ENCODE measurements around the gene PSMA3. TPM values are rescaled to one million over a fixed set of nuclear protein-coding genes. Genes with fewer than 3 reads are reported as not detected.

PSMA3 gene
- total and polyA plus RNA-seq, 4 donors, result 64.3 to 302 (median 181) TPM

DNA sequence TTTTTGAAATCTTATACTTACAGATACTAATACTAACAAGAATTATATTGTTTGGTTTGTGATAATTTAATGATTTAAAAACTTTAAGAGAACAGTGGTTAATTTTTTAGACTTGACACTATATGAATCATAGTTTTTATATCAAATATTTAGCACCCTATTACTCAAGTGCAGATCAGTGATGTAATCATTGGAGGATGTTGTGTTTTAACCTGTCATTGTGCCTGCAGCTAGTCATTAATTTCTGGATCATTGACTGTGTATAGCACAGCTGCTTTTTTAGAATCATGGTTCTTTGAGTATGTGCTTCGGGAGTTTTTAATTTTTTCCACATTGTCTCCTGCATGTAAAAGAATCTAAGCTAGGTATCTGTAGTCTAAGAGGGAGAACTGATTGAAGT is 71.0 kb downstream of the PSMA3 start:
- H3K4me3 ChIP-seq, result no peak overlapping the region
- ATAC-seq (ENCODE audit: insufficient read depth, low FRiP score), result no peak
- peaks cover 6 to 24% (median 11%) of the 10 kb centered on the region in 4 donors for H3K36me3 ChIP-seq (ENCODE audit: control insufficient read depth in 4 of 4, insufficient read depth in 4 of 4, low read length in 4 of 4)

More for the DNA sequence above, 71.0 kb downstream of the PSMA3 start:
- Histone ChIP-seq H3K4me1 (ENCODE audit: control insufficient read depth in 5 of 5, insufficient read depth in 5 of 5, low read length in 5 of 5) (no peaks in the 10 kb centered on the region), H3K9me3 (ENCODE audit: control insufficient read depth in 4 of 4, insufficient read depth in 3 of 4, low read length in 3 of 4) (no peaks in the 10 kb centered on the region), H3K9ac (ENCODE audit: insufficient read depth in 1 of 2, low read length in 2 of 2) (no peak overlapping the region), H3K27me3 (ENCODE audit: control insufficient read depth in 3 of 3, insufficient read depth in 3 of 3, low read length in 2 of 3) (no peaks in the 10 kb centered on the region), H3K27ac (ENCODE audit: low read depth in 1 of 2, low read length in 1 of 2) (no peak overlapping the region)
- TF ChIP-seq, protein P1, sequence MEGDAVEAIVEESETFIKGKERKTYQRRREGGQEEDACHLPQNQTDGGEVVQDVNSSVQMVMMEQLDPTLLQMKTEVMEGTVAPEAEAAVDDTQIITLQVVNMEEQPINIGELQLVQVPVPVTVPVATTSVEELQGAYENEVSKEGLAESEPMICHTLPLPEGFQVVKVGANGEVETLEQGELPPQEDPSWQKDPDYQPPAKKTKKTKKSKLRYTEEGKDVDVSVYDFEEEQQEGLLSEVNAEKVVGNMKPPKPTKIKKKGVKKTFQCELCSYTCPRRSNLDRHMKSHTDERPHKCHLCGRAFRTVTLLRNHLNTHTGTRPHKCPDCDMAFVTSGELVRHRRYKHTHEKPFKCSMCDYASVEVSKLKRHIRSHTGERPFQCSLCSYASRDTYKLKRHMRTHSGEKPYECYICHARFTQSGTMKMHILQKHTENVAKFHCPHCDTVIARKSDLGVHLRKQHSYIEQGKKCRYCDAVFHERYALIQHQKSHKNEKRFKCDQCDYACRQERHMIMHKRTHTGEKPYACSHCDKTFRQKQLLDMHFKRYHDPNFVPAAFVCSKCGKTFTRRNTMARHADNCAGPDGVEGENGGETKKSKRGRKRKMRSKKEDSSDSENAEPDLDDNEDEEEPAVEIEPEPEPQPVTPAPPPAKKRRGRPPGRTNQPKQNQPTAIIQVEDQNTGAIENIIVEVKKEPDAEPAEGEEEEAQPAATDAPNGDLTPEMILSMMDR (IDR thresholded peaks at IDR 0.05; ENCODE audit: control extremely low read depth, extremely low read depth), result no peak
- no peak for DNase-seq
- WGBS, 2 donors, result 82 to 91% methylated on average over 1 of the region's 1 CpG

Small RNAs within 50 kb of the gene (small RNA-seq; reads per million reads assigned to genes)
- not detected for gene RNU6-341P (ENCODE audit: low replicate concordance)

Other genes starting within 250 kb of the PSMA3 start
- 10 to 100 TPM in 1 of 2 donors, 1 to 10 TPM in 1; 1.8 to 14.2 TPM for gene ARMH4, start 92.6 kb upstream of the PSMA3 start, total RNA-seq
- under 1 TPM; 0.40 to 0.47 TPM for gene ARMH4, start 92.6 kb upstream of the PSMA3 start, polyA plus RNA-seq
- 10 to 100 TPM; 56.7 to 83.6 TPM for gene ACTR10, start 44.7 kb upstream of the PSMA3 start, total RNA-seq
- gene ACTR10, start 44.7 kb upstream of the PSMA3 start, polyA plus RNA-seq, result 10 to 100 TPM; 53.8 to 77.9 TPM
- gene ARID4A, start 53.7 kb downstream of the PSMA3 start, total RNA-seq, result 10 to 100 TPM; 21.5 to 49.3 TPM
- gene ARID4A, start 53.7 kb downstream of the PSMA3 start, polyA plus RNA-seq, result 1 to 10 TPM; 7.3 to 8.9 TPM
- under 1 TPM in 1 of 2 donors, not detected in 1; 0.74 TPM for gene TOMM20L, start 151.1 kb downstream of the PSMA3 start, total RNA-seq
- gene TOMM20L, start 151.1 kb downstream of the PSMA3 start, polyA plus RNA-seq, result not detected
- gene TIMM9, start 182.7 kb downstream of the PSMA3 start, total RNA-seq, result 10 to 100 TPM; 18.7 to 30.6 TPM
- gene TIMM9, start 182.7 kb downstream of the PSMA3 start, polyA plus RNA-seq, result 10 to 100 TPM; 23.6 to 50.7 TPM
- gene KIAA0586, start 182.9 kb downstream of the PSMA3 start, total RNA-seq, result 10 to 100 TPM; 13.4 to 30.1 TPM
- 1 to 10 TPM; 5.3 to 5.8 TPM for gene KIAA0586, start 182.9 kb downstream of the PSMA3 start, polyA plus RNA-seq